ENCODE results near the gene GRN. TPM values are rescaled to one million over a fixed set of nuclear protein-coding genes. Genes with fewer than 3 reads are reported as not detected.

GRN gene
- total RNA-seq, 1 experiment from 2014 or later: 206 TPM

DNA sequence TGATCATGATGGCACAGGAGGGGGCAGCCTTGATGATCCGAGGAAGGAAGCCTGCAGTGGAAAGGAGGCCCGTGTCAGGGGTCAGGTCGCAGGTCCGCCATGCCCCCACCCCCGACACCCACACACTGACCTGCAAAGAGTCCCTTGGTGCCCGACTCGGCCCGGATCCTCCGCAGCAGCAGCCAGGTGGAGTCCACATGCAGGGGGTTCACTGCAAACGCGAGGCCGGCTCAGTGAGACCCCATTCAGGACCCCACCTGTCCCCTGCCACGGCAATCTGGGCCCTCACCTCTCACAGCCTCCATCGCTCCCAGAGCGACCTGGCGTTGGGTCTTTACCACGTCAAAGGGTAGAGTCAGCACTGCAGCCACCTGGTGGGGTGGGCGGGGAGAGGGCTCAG lies 25.0 kb upstream of the GRN start:
- ATAC-seq (no peak), DNase-seq (ENCODE audit: low read depth, low spot score) (no peak)
- Histone ChIP-seq H3K4me1 (ENCODE audit: control insufficient read depth in 1 of 2, insufficient read depth in 2 of 2, low read length in 2 of 2) (peaks cover 2 to 29% of the 10 kb centered on the region in 2 experiments; a peak in 2 of 4 replicates), H4K20me1 (ENCODE audit: insufficient read depth) (no peaks in the 10 kb centered on the region), H3K27ac (ENCODE audit: low read depth, low read length) (no peak overlapping the region), H3K36me3 (ENCODE audit: control insufficient read depth in 1 of 2, insufficient read depth in 2 of 2, low read length in 2 of 2) (peaks cover 19 to 33% of the 10 kb centered on the region in 2 experiments; a peak in 3 of 4 replicates), H2AFZ (ENCODE audit: low read depth, low read length, poor library complexity, severe bottlenecking) (no peak overlapping the region), H3K27me3 (ENCODE audit: insufficient read depth, low read length) (no peaks in the 10 kb centered on the region), H3K79me2 (ENCODE audit: insufficient read depth, low read length) (peaks cover 41% of the 10 kb centered on the region), H3K9me2 (ENCODE audit: insufficient read depth) (no peaks in the 10 kb centered on the region), H3K9me3 (ENCODE audit: control insufficient read depth in 1 of 2, insufficient read depth in 1 of 2, low read depth in 1 of 2, low read length in 2 of 2) (no peaks in the 10 kb centered on the region), H3K4me3 (replicated peaks in 1 of 2; ENCODE audit: low read depth in 1 of 2, low read length in 2 of 2) (no peak overlapping the region), H3K4me2 (ENCODE audit: low read length) (no peak overlapping the region), H3K9ac (ENCODE audit: low read length) (no peak overlapping the region)
- no TSS peak for BruUV-seq (replicated peaks)
- RAD21 ChIA-PET (ENCODE audit: low non-redundant PET in 1 of 2, low total read pairs in 2 of 2, uncharacterized antibody in 2 of 2, unreplicated experiment in 2 of 2): no interaction called here
- TF ChIP-seq, protein P1, sequence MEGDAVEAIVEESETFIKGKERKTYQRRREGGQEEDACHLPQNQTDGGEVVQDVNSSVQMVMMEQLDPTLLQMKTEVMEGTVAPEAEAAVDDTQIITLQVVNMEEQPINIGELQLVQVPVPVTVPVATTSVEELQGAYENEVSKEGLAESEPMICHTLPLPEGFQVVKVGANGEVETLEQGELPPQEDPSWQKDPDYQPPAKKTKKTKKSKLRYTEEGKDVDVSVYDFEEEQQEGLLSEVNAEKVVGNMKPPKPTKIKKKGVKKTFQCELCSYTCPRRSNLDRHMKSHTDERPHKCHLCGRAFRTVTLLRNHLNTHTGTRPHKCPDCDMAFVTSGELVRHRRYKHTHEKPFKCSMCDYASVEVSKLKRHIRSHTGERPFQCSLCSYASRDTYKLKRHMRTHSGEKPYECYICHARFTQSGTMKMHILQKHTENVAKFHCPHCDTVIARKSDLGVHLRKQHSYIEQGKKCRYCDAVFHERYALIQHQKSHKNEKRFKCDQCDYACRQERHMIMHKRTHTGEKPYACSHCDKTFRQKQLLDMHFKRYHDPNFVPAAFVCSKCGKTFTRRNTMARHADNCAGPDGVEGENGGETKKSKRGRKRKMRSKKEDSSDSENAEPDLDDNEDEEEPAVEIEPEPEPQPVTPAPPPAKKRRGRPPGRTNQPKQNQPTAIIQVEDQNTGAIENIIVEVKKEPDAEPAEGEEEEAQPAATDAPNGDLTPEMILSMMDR (IDR thresholded peaks at IDR 0.05 in 2 of 3, conservative IDR thresholded peaks at IDR 0.05 in 1 of 3; ENCODE audit: borderline replicate concordance in 1 of 3, insufficient read depth in 1 of 3, low read depth in 2 of 3, low read length in 2 of 3): no peak
- TF ChIP-seq EGR1 (IDR thresholded peaks at IDR 0.05; ENCODE audit: low read depth) (no peak), ZFX (IDR thresholded peaks at IDR 0.05) (no peak), TCF7L2 (IDR thresholded peaks at IDR 0.05; ENCODE audit: borderline replicate concordance, extremely low read depth, insufficient read depth, insufficient read length) (no peak)
- POLR2A ChIA-PET: no interaction called here
- intact Hi-C loops (cut with micrococcal nuclease): no loop called here
- CTCF ChIA-PET: no interaction called here

DNA sequence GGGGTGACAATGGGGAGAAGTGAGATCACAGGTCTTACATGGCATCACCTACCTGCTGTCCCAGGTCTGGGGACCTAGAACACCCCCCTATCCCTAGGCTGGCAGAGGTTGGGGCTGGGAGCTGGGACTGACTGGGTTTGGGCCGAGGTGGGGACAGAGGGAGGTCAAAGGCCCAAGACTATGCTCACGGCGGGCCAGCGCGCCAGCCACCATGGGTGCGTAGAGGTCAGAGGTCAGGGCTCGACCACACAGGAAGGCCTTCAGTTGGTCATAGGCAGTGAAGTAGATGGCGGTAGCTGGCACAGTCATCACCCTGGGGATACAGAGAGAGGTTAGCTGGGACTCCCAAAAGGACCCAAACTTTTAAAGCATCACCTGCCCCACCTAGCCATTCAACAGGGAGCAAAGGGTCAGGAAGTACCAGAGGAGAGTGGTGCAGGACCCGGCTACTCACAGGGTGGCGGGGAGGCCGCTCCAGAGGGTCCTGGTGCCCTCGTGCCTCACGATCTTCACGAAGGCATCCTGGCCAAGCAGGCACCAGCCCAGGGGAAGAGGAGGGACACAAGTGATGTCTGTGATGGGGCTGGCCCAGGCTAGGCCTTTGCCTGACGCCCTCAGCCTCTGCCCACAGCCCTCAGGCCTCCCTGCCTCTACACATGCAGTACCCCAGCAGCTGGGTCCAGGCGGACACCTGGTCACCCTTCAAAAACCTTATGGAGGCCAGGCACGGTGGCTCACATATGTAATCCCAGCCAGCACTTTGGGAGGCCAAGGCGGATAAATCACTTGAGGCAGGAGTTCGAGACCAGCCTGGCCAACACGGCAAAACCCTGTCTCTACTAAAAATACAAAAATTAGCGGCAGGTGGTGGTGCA lies 23.6 kb upstream of the GRN start:
- H3K27ac ChIP-seq (ENCODE audit: low read depth, low read length): no peak overlapping the region
- ChIA-PET CTCF (no interaction called here), RAD21 (ENCODE audit: low non-redundant PET in 1 of 2, low total read pairs in 2 of 2, uncharacterized antibody in 2 of 2, unreplicated experiment in 2 of 2) (no interaction called here), POLR2A (no interaction called here)
- H3K4me1 ChIP-seq (ENCODE audit: control insufficient read depth in 1 of 2, insufficient read depth in 2 of 2, low read length in 2 of 2): peaks cover 0 to 21% of the 10 kb centered on the region in 2 experiments; a peak in 2 of 4 replicates
- no peak for ATAC-seq
- no peaks in the 10 kb centered on the region for H3K9me2 ChIP-seq (ENCODE audit: insufficient read depth)
- peaks cover 55% of the 10 kb centered on the region for H3K79me2 ChIP-seq (ENCODE audit: insufficient read depth, low read length)
- H3K9ac ChIP-seq (ENCODE audit: low read length): no peak overlapping the region
- no peak overlapping the region for H2AFZ ChIP-seq (ENCODE audit: low read depth, low read length, poor library complexity, severe bottlenecking)
- H4K20me1 ChIP-seq (ENCODE audit: insufficient read depth): no peaks in the 10 kb centered on the region
- intact Hi-C loops (cut with micrococcal nuclease): no loop called here
- no peaks in the 10 kb centered on the region for H3K27me3 ChIP-seq (ENCODE audit: insufficient read depth, low read length)
- no TSS peak for BruUV-seq (replicated peaks)
- DNase-seq (ENCODE audit: low read depth, low spot score): no peak
- no peak overlapping the region for H3K4me3 ChIP-seq (replicated peaks in 1 of 2; ENCODE audit: low read depth in 1 of 2, low read length in 2 of 2)
- H3K9me3 ChIP-seq (ENCODE audit: control insufficient read depth in 1 of 2, insufficient read depth in 1 of 2, low read depth in 1 of 2, low read length in 2 of 2): no peaks in the 10 kb centered on the region
- H3K36me3 ChIP-seq (ENCODE audit: control insufficient read depth in 1 of 2, insufficient read depth in 2 of 2, low read length in 2 of 2): peaks cover 19 to 33% of the 10 kb centered on the region in 2 experiments; a peak in 3 of 4 replicates
- TF ChIP-seq, protein P2, sequence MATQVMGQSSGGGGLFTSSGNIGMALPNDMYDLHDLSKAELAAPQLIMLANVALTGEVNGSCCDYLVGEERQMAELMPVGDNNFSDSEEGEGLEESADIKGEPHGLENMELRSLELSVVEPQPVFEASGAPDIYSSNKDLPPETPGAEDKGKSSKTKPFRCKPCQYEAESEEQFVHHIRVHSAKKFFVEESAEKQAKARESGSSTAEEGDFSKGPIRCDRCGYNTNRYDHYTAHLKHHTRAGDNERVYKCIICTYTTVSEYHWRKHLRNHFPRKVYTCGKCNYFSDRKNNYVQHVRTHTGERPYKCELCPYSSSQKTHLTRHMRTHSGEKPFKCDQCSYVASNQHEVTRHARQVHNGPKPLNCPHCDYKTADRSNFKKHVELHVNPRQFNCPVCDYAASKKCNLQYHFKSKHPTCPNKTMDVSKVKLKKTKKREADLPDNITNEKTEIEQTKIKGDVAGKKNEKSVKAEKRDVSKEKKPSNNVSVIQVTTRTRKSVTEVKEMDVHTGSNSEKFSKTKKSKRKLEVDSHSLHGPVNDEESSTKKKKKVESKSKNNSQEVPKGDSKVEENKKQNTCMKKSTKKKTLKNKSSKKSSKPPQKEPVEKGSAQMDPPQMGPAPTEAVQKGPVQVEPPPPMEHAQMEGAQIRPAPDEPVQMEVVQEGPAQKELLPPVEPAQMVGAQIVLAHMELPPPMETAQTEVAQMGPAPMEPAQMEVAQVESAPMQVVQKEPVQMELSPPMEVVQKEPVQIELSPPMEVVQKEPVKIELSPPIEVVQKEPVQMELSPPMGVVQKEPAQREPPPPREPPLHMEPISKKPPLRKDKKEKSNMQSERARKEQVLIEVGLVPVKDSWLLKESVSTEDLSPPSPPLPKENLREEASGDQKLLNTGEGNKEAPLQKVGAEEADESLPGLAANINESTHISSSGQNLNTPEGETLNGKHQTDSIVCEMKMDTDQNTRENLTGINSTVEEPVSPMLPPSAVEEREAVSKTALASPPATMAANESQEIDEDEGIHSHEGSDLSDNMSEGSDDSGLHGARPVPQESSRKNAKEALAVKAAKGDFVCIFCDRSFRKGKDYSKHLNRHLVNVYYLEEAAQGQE (IDR thresholded peaks at IDR 0.05; ENCODE audit: low read depth): no peak
- TF ChIP-seq POLR2A (IDR thresholded peaks at IDR 0.05; ENCODE audit: borderline replicate concordance, extremely low read depth, insufficient read depth, insufficient read length) (no peak), CBX3 (IDR thresholded peaks at IDR 0.05; ENCODE audit: low read depth) (no peak), POLR2AphosphoS5 (IDR thresholded peaks at IDR 0.05; ENCODE audit: low read depth, low read length) (no peak)
- no peak overlapping the region for H3K4me2 ChIP-seq (ENCODE audit: low read length)

All from HCT116 (cell line).